Activated naive CD8-positive, alpha-beta T cell treated with anti-CD3 and anti-CD28 coated beads, Interleukin-2, amount 50 U/mL, for 24 hours (primary cell): Measurements from ENCODE around the gene ANKRD9.
A peak's percentile ranks its signal among the peaks of the same experiment; 100 is the strongest.
"Not testable (repeated sequence)": the region's sequence is repeated elsewhere in the genome, so short reads cannot be mapped to it uniquely, and the experiment has no call there.

ENCODE experiments used
- ATAC-seq: fragments of 150-1000 bp; cut with Tn5 transposase; one replicate; pipeline ENCODE4 v1.10.0; 2021
- DNase-seq: peaks from one replicate; pipeline ENCODE4 v3.0.0; 2021
- H3K27ac Mint-ChIP-seq: one replicate; pipeline ENCODE4 v1.8.0; 2021; ENCODE audit warnings: mild to moderate bottlenecking, mixed read lengths
- H3K27me3 Mint-ChIP-seq: one replicate; pipeline ENCODE4 v1.8.0; 2021; ENCODE audit warnings: mixed read lengths
- H3K36me3 Mint-ChIP-seq: one replicate; pipeline ENCODE4 v1.8.0; 2021; ENCODE audit warnings: low read depth, mixed read lengths
- H3K4me1 Mint-ChIP-seq: one replicate; pipeline ENCODE4 v1.8.0; 2021; ENCODE audit warnings: mixed read lengths
- H3K4me3 Mint-ChIP-seq: one replicate; pipeline ENCODE4 v1.8.0; 2021; ENCODE audit warnings: mild to moderate bottlenecking, moderate library complexity, mixed read lengths
- H3K9me3 Mint-ChIP-seq: one replicate; pipeline ENCODE4 v1.8.0; 2021; ENCODE audit warnings: mixed read lengths

The ANKRD9 gene

DNA sequence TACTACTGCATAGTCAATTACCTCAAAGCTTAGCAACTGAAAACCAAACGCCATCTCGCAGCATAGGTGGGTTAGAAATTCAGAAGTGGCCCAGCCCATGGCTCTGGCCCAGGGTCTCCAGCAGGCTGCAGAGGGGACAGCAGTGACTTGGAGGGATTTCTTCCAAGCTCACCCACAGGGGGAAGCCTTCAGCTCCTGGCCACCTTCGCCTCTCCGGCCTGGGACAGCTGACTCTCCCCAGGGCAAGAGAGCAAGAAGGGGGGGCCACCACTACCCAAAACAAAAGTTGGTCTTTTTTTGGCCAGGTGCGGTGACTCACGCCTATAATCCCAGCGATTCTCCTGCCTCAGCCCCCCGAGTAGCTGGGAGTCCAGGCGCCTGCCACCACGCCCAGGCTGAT lies 32.2 kb upstream of the ANKRD9 start:
- H3K4me3 Mint-ChIP-seq = no peak overlapping the region
- H3K4me1 Mint-ChIP-seq = peaks cover 5% of the 10 kb centered on the region
- ATAC-seq = no peak
- no peaks in the 10 kb centered on the region for H3K9me3 Mint-ChIP-seq
- no peaks in the 10 kb centered on the region for H3K36me3 Mint-ChIP-seq
- H3K27ac Mint-ChIP-seq = no peak overlapping the region
- DNase-seq = no peak
- H3K27me3 Mint-ChIP-seq = peaks cover 19% of the 10 kb centered on the region

- H3K27me3 Mint-ChIP-seq = peaks cover 18% of the 10 kb centered on the region
- DNase-seq, H3K36me3 Mint-ChIP-seq, H3K9me3 Mint-ChIP-seq, H3K4me3 Mint-ChIP-seq, ATAC-seq, H3K4me1 Mint-ChIP-seq, H3K27ac Mint-ChIP-seq: not testable (repeated sequence)
These were observed 31.5 kb upstream of the ANKRD9 start for GRCh38 chr14:102541029-102541491.

DNA sequence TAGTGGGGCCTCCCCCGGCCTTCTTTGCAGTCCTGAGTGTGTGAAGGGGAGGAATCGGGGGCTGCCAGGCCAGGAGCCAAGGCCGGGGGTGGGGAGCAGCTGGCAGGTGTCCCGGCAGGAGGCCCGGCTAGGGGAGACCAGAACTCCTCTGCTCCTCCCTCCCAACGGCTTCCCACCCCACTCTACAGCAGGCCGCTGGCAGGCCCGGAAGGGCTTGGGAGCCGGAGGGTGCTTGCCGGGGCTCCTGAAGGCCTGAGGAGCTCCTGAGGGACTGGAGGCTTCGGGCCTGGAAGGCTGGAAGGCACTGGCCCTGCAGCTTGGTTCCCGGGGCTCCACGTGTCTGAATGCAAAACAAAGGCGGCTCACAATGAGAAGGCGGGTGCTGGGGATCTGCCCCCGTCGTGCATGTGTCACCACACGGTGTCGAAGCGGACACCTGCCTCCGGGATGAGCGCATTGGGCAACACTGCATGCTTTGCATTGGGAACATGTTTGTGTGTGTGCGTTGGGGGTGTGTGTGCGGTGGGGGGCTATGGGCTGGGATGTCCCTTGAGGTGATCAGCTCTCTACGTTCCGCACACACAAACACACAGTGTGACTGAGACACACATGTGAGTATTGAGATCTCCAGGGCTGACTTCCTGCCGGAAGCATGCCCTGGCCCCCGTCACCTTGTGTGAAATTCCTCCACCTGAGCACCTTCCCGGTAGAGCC lies 30.9 kb upstream of the ANKRD9 start:
- no peak for ATAC-seq
- no peak overlapping the region for H3K4me3 Mint-ChIP-seq

GRCh38 chr14:102539544-102540314 lies 30.2 kb upstream of the ANKRD9 start:
- Mint-ChIP-seq H3K27me3 (peaks cover 8% of the 10 kb centered on the region), H3K27ac (no peak overlapping the region), H3K36me3 (no peaks in the 10 kb centered on the region), H3K4me1 (peaks cover 3% of the 10 kb centered on the region), H3K9me3 (no peaks in the 10 kb centered on the region), H3K4me3 (no peak overlapping the region)
- ATAC-seq (no peak), DNase-seq (no peak)

More for the DNA sequence above, 30.9 kb upstream of the ANKRD9 start:
- no peak for DNase-seq
- Mint-ChIP-seq H3K27ac (no peak overlapping the region), H3K36me3 (no peaks in the 10 kb centered on the region), H3K27me3 (peaks cover 13% of the 10 kb centered on the region), H3K4me1 (peaks cover 5% of the 10 kb centered on the region), H3K9me3 (no peaks in the 10 kb centered on the region)

GRCh38 chr14:102538602-102539543 lies 29.3 kb upstream of the ANKRD9 start:
- Mint-ChIP-seq H3K27me3 (peaks cover 4% of the 10 kb centered on the region), H3K4me3 (no peak overlapping the region), H3K36me3 (no peaks in the 10 kb centered on the region), H3K4me1 (peaks cover under 1% of the 10 kb centered on the region), H3K27ac (no peak overlapping the region), H3K9me3 (no peaks in the 10 kb centered on the region)
- DNase-seq = no peak
- ATAC-seq = no peak

GRCh38 chr14:102537981-102538601 lies 28.5 kb upstream of the ANKRD9 start:
- H3K9me3 Mint-ChIP-seq = no peaks in the 10 kb centered on the region
- ATAC-seq = no peak
- no peaks in the 10 kb centered on the region for H3K36me3 Mint-ChIP-seq
- no peak overlapping the region for H3K27ac Mint-ChIP-seq
- H3K27me3 Mint-ChIP-seq = peaks cover 3% of the 10 kb centered on the region
- DNase-seq = no peak
- H3K4me1 Mint-ChIP-seq = no peaks in the 10 kb centered on the region
- H3K4me3 Mint-ChIP-seq = no peak overlapping the region

- no peaks in the 10 kb centered on the region for H3K27me3 Mint-ChIP-seq
- H3K9me3 Mint-ChIP-seq = no peaks in the 10 kb centered on the region
- H3K27ac Mint-ChIP-seq = no peak overlapping the region
- ATAC-seq = no peak
- no peak overlapping the region for H3K4me3 Mint-ChIP-seq
- no peak for DNase-seq
- H3K36me3 Mint-ChIP-seq = no peaks in the 10 kb centered on the region
- peaks cover 7% of the 10 kb centered on the region for H3K4me1 Mint-ChIP-seq
These were observed 22.7 kb upstream of the ANKRD9 start for GRCh38 chr14:102532204-102532658.

DNA sequence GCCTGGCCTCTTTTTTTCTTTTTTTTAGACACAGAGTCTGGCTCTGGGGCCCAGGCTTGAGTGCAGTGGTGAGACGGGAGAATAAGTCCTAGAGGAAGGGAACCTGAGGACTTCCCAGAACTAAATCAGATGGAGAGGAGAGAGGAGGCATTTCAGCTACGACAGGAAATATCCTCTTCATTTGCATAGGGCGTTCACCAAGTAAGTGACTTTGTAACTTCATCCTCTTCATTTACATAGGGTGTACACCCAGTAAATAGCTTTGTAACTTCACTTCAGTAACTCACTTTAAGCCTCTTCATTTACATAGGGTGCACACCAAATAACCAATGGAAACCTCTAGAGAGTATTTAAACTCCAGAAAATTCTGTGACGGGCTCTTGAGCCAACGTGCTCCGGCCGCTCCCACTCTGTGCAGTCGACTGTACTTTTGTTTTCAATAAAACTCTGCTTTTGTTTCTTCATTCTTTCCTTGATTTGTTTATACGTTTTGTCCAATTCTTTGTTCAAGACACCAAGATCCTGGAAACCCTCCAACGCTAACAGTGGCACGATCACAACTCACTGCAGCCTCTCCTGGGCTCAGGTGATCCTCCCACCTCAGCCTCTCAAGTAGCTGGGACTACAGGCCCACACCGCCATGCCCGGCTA lies 21.4 kb upstream of the ANKRD9 start:
- H3K4me1 Mint-ChIP-seq = peaks cover 8% of the 10 kb centered on the region
- DNase-seq (no peak), ATAC-seq (no peak)
- H3K36me3 Mint-ChIP-seq = no peaks in the 10 kb centered on the region
- no peaks in the 10 kb centered on the region for H3K9me3 Mint-ChIP-seq
- no peak overlapping the region for H3K27ac Mint-ChIP-seq
- H3K4me3 Mint-ChIP-seq = no peak overlapping the region
- H3K27me3 Mint-ChIP-seq = no peaks in the 10 kb centered on the region

DNA sequence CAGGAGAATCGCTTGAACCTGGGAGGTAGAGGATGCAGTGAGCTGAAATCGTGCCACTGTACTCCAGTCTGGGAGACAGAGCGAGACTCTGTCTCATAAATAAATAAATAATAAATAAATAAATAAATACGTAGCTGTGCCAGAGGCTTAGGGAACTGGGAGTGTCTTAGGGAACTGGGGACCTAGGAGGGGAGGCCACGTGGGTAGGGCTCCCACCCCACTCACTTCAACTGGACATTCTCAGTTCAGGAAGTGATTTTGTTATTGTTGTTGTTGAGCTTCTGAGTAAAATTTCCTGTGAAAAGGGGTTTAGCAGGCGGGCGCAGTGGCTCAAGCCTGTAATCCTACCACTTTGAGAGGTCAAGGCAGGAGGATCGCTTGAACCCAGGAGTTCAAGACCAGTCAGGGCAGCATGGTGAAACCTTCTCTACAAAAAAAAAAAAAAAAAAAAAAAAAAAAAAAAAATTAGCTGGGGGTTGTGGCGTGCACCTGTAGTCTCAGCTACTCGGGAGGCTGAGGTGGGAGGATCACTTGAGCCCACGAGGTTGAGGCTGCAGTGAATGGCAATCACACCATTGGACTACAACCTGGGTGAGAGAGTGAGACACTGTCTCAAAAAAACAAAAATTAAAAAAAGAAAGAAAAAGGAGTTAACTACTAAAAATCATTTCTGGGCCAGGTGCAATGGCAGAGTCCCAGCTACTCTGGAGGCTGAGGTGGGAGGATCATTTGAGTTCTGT lies 19.0 kb upstream of the ANKRD9 start:
- H3K4me1 Mint-ChIP-seq = peaks cover 29% of the 10 kb centered on the region
- no peaks in the 10 kb centered on the region for H3K27me3 Mint-ChIP-seq
- ATAC-seq (no peak), DNase-seq (no peak)
- H3K4me3 Mint-ChIP-seq = no peak overlapping the region
- no peak overlapping the region for H3K27ac Mint-ChIP-seq
- H3K9me3 Mint-ChIP-seq = no peaks in the 10 kb centered on the region
- H3K36me3 Mint-ChIP-seq = no peaks in the 10 kb centered on the region

DNA sequence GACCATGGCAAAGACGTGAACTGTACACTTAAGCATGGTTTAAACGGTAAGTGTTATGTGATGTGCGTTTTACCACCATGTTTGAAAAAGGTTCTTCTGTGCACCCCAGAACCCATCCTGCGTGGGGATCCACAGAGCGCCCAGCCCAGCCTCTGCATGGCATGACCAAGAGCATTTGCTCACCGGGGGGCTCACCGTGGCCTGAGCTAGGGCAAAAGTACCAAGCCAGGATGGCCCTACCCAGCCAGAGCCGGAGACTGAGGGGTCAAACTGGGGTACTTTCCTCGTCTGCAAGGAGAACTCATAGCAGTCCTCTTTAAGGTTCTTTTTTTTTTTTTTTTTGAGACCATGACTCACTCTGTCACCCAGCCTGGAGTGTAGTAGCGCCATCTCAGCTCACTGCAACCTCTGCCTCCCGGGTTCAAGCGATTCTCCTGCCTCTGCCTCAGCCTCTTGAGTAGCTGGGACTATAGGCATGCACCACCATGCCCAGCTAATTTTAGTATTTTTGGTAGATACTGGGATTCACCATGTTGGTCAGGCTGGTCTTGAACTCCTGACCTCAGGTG lies 16.4 kb upstream of the ANKRD9 start:
- peaks cover 33% of the 10 kb centered on the region for H3K4me1 Mint-ChIP-seq
- H3K4me3 Mint-ChIP-seq = peak overlapping the region; percentile 87
- DNase-seq = no peak
- H3K9me3 Mint-ChIP-seq = no peaks in the 10 kb centered on the region
- H3K27me3 Mint-ChIP-seq = peaks cover 2% of the 10 kb centered on the region
- peak overlapping the region; percentile 73 for H3K27ac Mint-ChIP-seq
- H3K36me3 Mint-ChIP-seq = no peaks in the 10 kb centered on the region
- no peak for ATAC-seq

GRCh38 chr14:102525219-102525928 lies 15.8 kb upstream of the ANKRD9 start:
- H3K4me1 Mint-ChIP-seq = peaks cover 32% of the 10 kb centered on the region
- no peaks in the 10 kb centered on the region for H3K36me3 Mint-ChIP-seq
- ATAC-seq (no peak), DNase-seq (peak; percentile 34)
- peak overlapping the region; percentile 73 for H3K27ac Mint-ChIP-seq
- peaks cover 2% of the 10 kb centered on the region for H3K27me3 Mint-ChIP-seq
- no peaks in the 10 kb centered on the region for H3K9me3 Mint-ChIP-seq
- H3K4me3 Mint-ChIP-seq = peak overlapping the region; percentile 87

DNA sequence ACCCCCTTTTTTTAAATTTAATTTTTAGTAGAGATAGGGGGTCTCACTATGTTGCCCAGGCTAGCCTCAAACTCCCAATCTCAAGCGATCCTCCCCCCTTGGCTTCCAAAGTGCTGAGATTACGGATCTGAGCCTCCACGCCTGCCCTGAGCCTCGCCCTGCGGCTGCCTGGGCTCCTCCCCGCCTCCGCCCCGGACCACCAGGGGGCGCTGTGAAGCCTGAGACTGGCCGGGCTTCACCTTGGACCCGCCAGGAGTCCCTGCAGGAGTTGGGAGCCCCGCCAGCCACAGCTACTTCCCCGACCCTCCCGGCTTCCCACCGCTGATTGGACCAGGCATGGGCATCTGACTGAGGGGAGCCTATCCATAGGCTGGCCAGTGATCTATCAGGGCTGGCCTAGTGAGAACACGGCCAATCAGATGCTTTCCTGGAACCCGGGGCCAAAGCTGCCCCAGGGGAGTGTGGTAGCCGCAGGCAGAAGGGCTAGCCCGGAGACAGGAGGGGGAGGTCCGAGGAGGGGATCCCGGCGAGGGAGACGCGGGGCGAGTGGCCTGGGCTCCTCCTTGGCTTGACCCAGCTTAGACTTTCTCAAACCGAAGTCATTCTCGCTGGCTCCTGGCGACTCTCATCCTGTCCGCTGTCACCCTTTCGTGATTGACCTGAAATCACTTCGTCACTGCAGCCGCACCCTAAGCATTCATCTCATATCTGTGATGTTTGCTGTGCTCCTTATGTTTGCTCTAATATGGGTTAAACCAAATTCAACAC lies 15.1 kb upstream of the ANKRD9 start:
- peak overlapping the region; percentile 73 for H3K27ac Mint-ChIP-seq
- H3K9me3 Mint-ChIP-seq = no peaks in the 10 kb centered on the region
- H3K4me3 Mint-ChIP-seq = peak overlapping the region; percentile 87
- peaks cover 2% of the 10 kb centered on the region for H3K27me3 Mint-ChIP-seq
- DNase-seq (peak; percentile 99), ATAC-seq (peak; percentile 99)
- H3K36me3 Mint-ChIP-seq = no peaks in the 10 kb centered on the region
- H3K4me1 Mint-ChIP-seq = peaks cover 32% of the 10 kb centered on the region
